ENCODE measurements around the gene TMX4. TPM values are rescaled to one million over a fixed set of nuclear protein-coding genes. Genes with fewer than 3 reads are reported as not detected.

TMX4 gene
- total and polyA plus RNA-seq, 11 donors: 35.1 to 279 (median 103) TPM

GRCh38 chr20:8020314-8021079, 936 bp upstream of the TMX4 start:
- Histone ChIP-seq H3K4me3 (peak overlapping the region in 5 of 12 donors; percentile 67 to 89 (median 75)), H3K36me3 (no peaks in the 10 kb centered on the region), H3K4me1 (peaks cover 0 to 38% (median 18%) of the 10 kb centered on the region in 12 donors), H3K27me3 (no peaks in the 10 kb centered on the region), H3K27ac (peak overlapping the region in 9 of 12 donors; percentile 96 to 100 (median 98)), H3K9me3 (no peaks in the 10 kb centered on the region)
- no peak for DNase-seq
- ATAC-seq: no peak
- TF ChIP-seq POLR2A (IDR thresholded peaks at IDR 0.05): no peak
- no peak for TF ChIP-seq CTCF (IDR thresholded peaks at IDR 0.05)
- WGBS, 4 donors: 71 to 76% (median 74%) methylated on average over 3 of the region's 3 CpGs
- intact Hi-C loops (cut with DNase I): no loop called here

- Histone ChIP-seq H3K36me3 (no peaks in the 10 kb centered on the region), H3K27me3 (no peaks in the 10 kb centered on the region), H3K27ac (peak overlapping the region in 11 of 12 donors; percentile 93 to 100 (median 98)), H3K4me3 (peak overlapping the region in 11 of 12 donors; percentile 67 to 98 (median 86)), H3K4me1 (peaks cover 0 to 39% (median 18%) of the 10 kb centered on the region in 12 donors), H3K9me3 (no peaks in the 10 kb centered on the region)
- no peak for TF ChIP-seq CTCF (IDR thresholded peaks at IDR 0.05)
- TF ChIP-seq POLR2A (IDR thresholded peaks at IDR 0.05): no peak
- ATAC-seq (no peak), DNase-seq (no peak)
- 0 to 2% (median 1%) methylated on average over 3 of the region's 3 CpGs for WGBS, 4 donors
- intact Hi-C loops (cut with DNase I): no loop called here
These were observed 362 bp upstream of the TMX4 start for GRCh38 chr20:8019998-8020247.

GRCh38 chr20:8018958-8019245, 659 bp downstream of the TMX4 start:
- Histone ChIP-seq H3K36me3 (no peaks in the 10 kb centered on the region), H3K4me3 (peak overlapping the region; percentile 67 to 98 (median 86)), H3K27me3 (no peaks in the 10 kb centered on the region), H3K4me1 (peaks cover 0 to 47% (median 21%) of the 10 kb centered on the region in 12 donors), H3K27ac (peak overlapping the region; percentile 93 to 100 (median 98)), H3K9me3 (no peaks in the 10 kb centered on the region)
- WGBS, 4 donors: 0 to 1% (median 0%) methylated on average over 16 to 23 of the region's 23 CpGs
- peak; percentile 18 to 86 (median 71) for ATAC-seq
- DNase-seq: peak in 4 of 5 donors; percentile 73 to 87 (median 76)
- intact Hi-C loops (cut with DNase I): no loop called here
- TF ChIP-seq POLR2A (IDR thresholded peaks at IDR 0.05) (no peak), CTCF (IDR thresholded peaks at IDR 0.05) (peak in 2 of 12 donors; percentile 15 to 21)

GRCh38 chr20:8012724-8013123, 6.8 kb downstream of the TMX4 start:
- H3K9me3 ChIP-seq: no peaks in the 10 kb centered on the region
- ATAC-seq (no peak), DNase-seq (no peak)
- peaks cover 0 to 22% (median 10%) of the 10 kb centered on the region in 9 donors for H3K36me3 ChIP-seq
- no peak overlapping the region for H3K27ac ChIP-seq
- intact Hi-C loops (cut with DNase I): no loop called here
- H3K4me1 ChIP-seq: peaks cover 0 to 37% (median 17%) of the 10 kb centered on the region in 12 donors
- no peak overlapping the region for H3K4me3 ChIP-seq
- WGBS, 4 donors: 51 to 69% (median 56%) methylated on average over 1 of the region's 1 CpG
- TF ChIP-seq POLR2A (IDR thresholded peaks at IDR 0.05) (no peak), CTCF (IDR thresholded peaks at IDR 0.05) (no peak)
- no peaks in the 10 kb centered on the region for H3K27me3 ChIP-seq
